IMR-90 (cell line): ENCODE measurements around the gene COL9A3. TPM values are rescaled to one million over a fixed set of nuclear protein-coding genes. Genes with fewer than 3 reads are reported as not detected.

ENCODE experiments used
- ATAC-seq: fragments of 200-7000 bp; cut with Tn5 transposase; 2 replicates; pipeline ENCODE4 v1.9.1; 2020; ENCODE audit warnings: low read depth, mild to moderate bottlenecking, moderate library complexity
- BruUV-seq: library from RNA; stranded (reverse); fragments of 400-500 nt; replicated peaks from 2 replicates; lab custom pipeline; 2021; lab: Mats Ljungman, UMichigan
- CTCF ChIA-PET: fragments of 300-600 bp; formaldehyde crosslinking; extraction: SDS; loops from one replicate; lab custom pipeline; 2021; ENCODE audit warnings: antibody characterized with exemption; lab: Yijun Ruan, JAX
- POLR2A ChIA-PET: fragments of 300-600 bp; sonication (Branson Sonifier 250); formaldehyde crosslinking; loops from one replicate; lab custom pipeline; 2022; ENCODE audit warnings: antibody characterized with exemption; ENCODE audit not compliant: unreplicated experiment; lab: Charles Lee
- DNase-seq: peaks from one replicate; pipeline ENCODE4 v3.0.0; 2013
- H2AFZ ChIP-seq: replicated peaks from 2 replicates; pipeline ENCODE3; 2013; ENCODE audit warnings: low read length, mild to moderate bottlenecking; ENCODE audit not compliant: poor library complexity
- H2AK5ac ChIP-seq: 2 replicates; pipeline ENCODE4 v1.6.1; 2013; ENCODE audit warnings: low read depth, low read length, inconsistent platforms
- H2AK9ac ChIP-seq: replicated peaks from 2 replicates; pipeline ENCODE3; 2013; ENCODE audit warnings: mild to moderate bottlenecking, low read depth, low read length, moderate library complexity; ENCODE audit not compliant: poor library complexity
- H2BK120ac ChIP-seq: 2 replicates; pipeline ENCODE4 v1.6.1; 2013; ENCODE audit warnings: low read depth, low read length, inconsistent platforms
- H2BK15ac ChIP-seq: 3 replicates; pipeline ENCODE4 v1.6.1; 2013; ENCODE audit warnings: low read depth, low read length, inconsistent platforms
- H2BK20ac ChIP-seq: 2 replicates; pipeline ENCODE4 v1.6.1; 2013; ENCODE audit warnings: low read depth, mild to moderate bottlenecking, inconsistent platforms, low read length, moderate library complexity
- H2BK5ac ChIP-seq: 2 replicates; pipeline ENCODE4 v1.6.1; 2013; ENCODE audit warnings: mild to moderate bottlenecking, low read depth, low read length, inconsistent platforms; ENCODE audit not compliant: poor library complexity, severe bottlenecking
- H3K14ac ChIP-seq: replicated peaks from 2 replicates; pipeline ENCODE4 v1.6.1; 2013; ENCODE audit warnings: low read depth, low read length, inconsistent platforms
- H3K18ac ChIP-seq: 2 replicates; pipeline ENCODE4 v1.6.1; 2013; ENCODE audit warnings: low read depth, low read length, control low read depth
- H3K23ac ChIP-seq: 2 replicates; pipeline ENCODE4 v1.6.1; 2013; ENCODE audit warnings: low read depth, low read length, inconsistent platforms
- H3K27ac ChIP-seq: 2 replicates; pipeline ENCODE4 v1.5.1; 2013; ENCODE audit warnings: mild to moderate bottlenecking, control low read depth, low read length; ENCODE audit not compliant: insufficient read depth
- H3K27me3 ChIP-seq: 2 replicates; pipeline ENCODE4 v1.6.1; 2013; ENCODE audit warnings: low read length; ENCODE audit not compliant: control insufficient read depth, insufficient read depth
- H3K36me3 ChIP-seq: 2 replicates; pipeline ENCODE4 v1.6.1; 2013; ENCODE audit warnings: low read length, mixed read lengths; ENCODE audit not compliant: control insufficient read depth, insufficient read depth
- H3K4ac ChIP-seq: 2 replicates; pipeline ENCODE4 v1.6.1; 2013; ENCODE audit warnings: low read depth, low read length, inconsistent platforms
- H3K4me1 ChIP-seq: 2 replicates; pipeline ENCODE4 v1.6.1; 2013; ENCODE audit warnings: low read length, mixed read lengths; ENCODE audit not compliant: control insufficient read depth, insufficient read depth
- H3K4me2 ChIP-seq: 2 replicates; pipeline ENCODE4 v1.6.1; 2013; ENCODE audit warnings: low read depth, mild to moderate bottlenecking, control low read depth, low read length, moderate library complexity
- H3K4me3 ChIP-seq: 2 replicates; pipeline ENCODE4 v1.5.1; 2013; ENCODE audit warnings: low read depth, mild to moderate bottlenecking, control low read depth, low read length, moderate library complexity; ENCODE audit not compliant: insufficient read depth
- H3K56ac ChIP-seq: 2 replicates; pipeline ENCODE4 v1.6.1; 2013; ENCODE audit warnings: low read length, inconsistent platforms; ENCODE audit not compliant: insufficient read depth; ENCODE audit errors: extremely low read depth
- H3K79me1 ChIP-seq, 2 experiments: 2 replicates each; pipeline ENCODE4 v1.6.1; 2013; ENCODE audit warnings: low read length in 2 of 2, inconsistent platforms in 1 of 2, low read depth in 1 of 2
- H3K9ac ChIP-seq: 2 replicates; pipeline ENCODE4 v1.6.1; 2013; ENCODE audit warnings: low read depth, low read length, control low read depth
- H3K9me1 ChIP-seq: 2 replicates; pipeline ENCODE4 v1.6.1; 2013; ENCODE audit warnings: low read length, inconsistent platforms; ENCODE audit not compliant: insufficient read depth
- H3K9me3 ChIP-seq: 2 replicates; pipeline ENCODE4 v1.6.1; 2013; ENCODE audit warnings: low read length; ENCODE audit not compliant: control insufficient read depth, insufficient read depth
- H4K20me1 ChIP-seq: 2 replicates; pipeline ENCODE4 v1.6.1; 2013; ENCODE audit warnings: low read length, inconsistent platforms; ENCODE audit not compliant: insufficient read depth
- H4K5ac ChIP-seq: 2 replicates; pipeline ENCODE4 v1.6.1; 2013; ENCODE audit warnings: mild to moderate bottlenecking, low read depth, low read length, control low read depth
- H4K8ac ChIP-seq, 2 experiments: 2 replicates each; pipeline ENCODE4 v1.6.1; 2013; ENCODE audit warnings: low read depth in 2 of 2, low read length in 2 of 2, control low read depth in 1 of 2, inconsistent platforms in 1 of 2
- H4K91ac ChIP-seq: 2 replicates; pipeline ENCODE4 v1.6.1; 2013; ENCODE audit warnings: low read depth, low read length, inconsistent platforms; ENCODE audit not compliant: insufficient read depth
- BHLHE40 ChIP-seq: fragments of 150-350 bp; IDR thresholded peaks from 2 replicates; pipeline ENCODE4 v1.6.1; 2016; ENCODE audit warnings: mild to moderate bottlenecking, low read depth, low read length
- CEBPB ChIP-seq: IDR thresholded peaks from 2 replicates; pipeline ENCODE4 v1.6.1; 2012; ENCODE audit warnings: low read depth, low read length, improper control_type of control experiment
- CHD1 ChIP-seq: IDR thresholded peaks from 2 replicates; pipeline ENCODE4 v1.6.1; 2012; ENCODE audit warnings: low read depth, low read length, improper control_type of control experiment
- FOS ChIP-seq: fragments of 150-350 bp; IDR thresholded peaks from 2 replicates; pipeline ENCODE4 v1.6.1; 2016; ENCODE audit warnings: low read depth, low read length
- NFE2L2 ChIP-seq: fragments of 150-350 bp; IDR thresholded peaks from 2 replicates; pipeline ENCODE4 v1.6.1; 2016; ENCODE audit warnings: low read depth, mild to moderate bottlenecking, low read length
- RFX5 ChIP-seq: IDR thresholded peaks from 2 replicates; pipeline ENCODE4 v1.8.0; 2012; ENCODE audit warnings: low read depth, mild to moderate bottlenecking, low read length, moderate library complexity
- WGBS, 2 experiments: methylation state at CpG; one replicate each; pipeline versions ENCODE4 v1.1.5 to v1.1.7; 2013; ENCODE audit warnings: missing lambda C conversion rate in 2 of 2; ENCODE audit not compliant: insufficient read length in 1 of 2; ENCODE audit errors: extremely low coverage in 2 of 2; 5-methylcytosine and 5-hydroxymethylcytosine counted together
- dilution Hi-C: fragments of 300-500 bp; cut with HindIII; formaldehyde crosslinking; loops from one replicate; pipeline ENCODE4 v1.14.3; 2018; ENCODE audit warnings: low sequenced_read_pairs; ENCODE audit not compliant: unreplicated experiment
- in situ Hi-C: fragments of 300-500 bp; cut with MboI; formaldehyde crosslinking; loops from 3 replicates; pipeline ENCODE4 v1.14.3; 2019; ENCODE audit warnings: low sequenced_read_pairs, inconsistent platforms, mixed read lengths
- intact Hi-C: fragments of 100-400 bp; cut with micrococcal nuclease; formaldehyde crosslinking; loops from 2 replicates; pipeline ENCODE4 v1.10.0; 2022
- polyA plus RNA-seq, 3 experiments: library from polyadenylated mRNA; depleted of rRNA; stranded (reverse); fragments of >200 nt; gene quantifications; 2 replicates each; pipeline ENCODE4 v1.2.3, GENCODE V29; 2012; ENCODE audit warnings: low replicate concordance in 1 of 3
- total RNA-seq: library from RNA; depleted of rRNA; stranded (reverse); fragments of >200 nt; gene quantifications from 2 replicates; pipeline ENCODE4 v1.2.3, GENCODE V29; 2012
- TF ChIP-seq, protein P1 (sequence below): fragments of 150-350 bp; IDR thresholded peaks from 2 replicates; pipeline ENCODE4 v1.6.1; 2016; ENCODE audit warnings: low read depth, mild to moderate bottlenecking, low read length, moderate library complexity, borderline replicate concordance

The COL9A3 gene
- total and polyA plus RNA-seq, 2 of the 4 experiments (the other 2 are of a cell fraction): 0.36 to 1.4 TPM

DNA sequence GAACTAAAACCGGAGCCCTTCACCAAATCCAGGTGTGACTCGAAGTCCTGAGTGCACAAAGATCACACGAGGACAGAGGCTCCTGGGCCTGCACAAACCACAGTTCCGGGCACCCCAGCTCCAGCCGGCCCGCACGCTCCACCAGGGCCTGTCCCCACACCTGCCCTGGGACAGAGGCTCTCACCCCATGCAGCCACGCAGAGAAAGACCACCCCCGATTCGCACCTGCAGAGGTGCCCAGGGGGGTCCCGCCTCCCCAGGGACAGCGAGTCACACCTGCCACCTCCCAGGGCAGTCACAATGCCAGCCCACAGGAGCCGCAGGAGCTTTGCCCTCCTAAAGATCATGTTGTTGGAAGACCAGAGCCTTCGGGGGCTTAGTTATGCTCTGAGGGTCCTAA, 45.9 kb upstream of the COL9A3 start:
- Histone ChIP-seq H2BK15ac (no peak overlapping the region), H3K36me3 (no peaks in the 10 kb centered on the region), H4K20me1 (no peaks in the 10 kb centered on the region), H3K27me3 (peaks cover 7% of the 10 kb centered on the region; the same call in 1 of the 2 replicates), H4K8ac (no peak overlapping the region), H2BK120ac (no peak overlapping the region), H3K9me1 (peaks cover 4% of the 10 kb centered on the region), H3K9me3 (no peaks in the 10 kb centered on the region), H3K4me3 (no peak overlapping the region), H3K27ac (no peak overlapping the region), H2AK9ac (peak overlapping the region; percentile 70), H3K4ac (no peak overlapping the region), H2BK20ac (no peak overlapping the region), H3K79me1 (no peaks in the 10 kb centered on the region), H2AFZ (no peak overlapping the region), H3K56ac (no peak overlapping the region), H3K14ac (no peak overlapping the region), H4K5ac (no peak overlapping the region), H3K4me1 (peaks cover 11% of the 10 kb centered on the region), H3K18ac (no peak overlapping the region), H4K91ac (no peak overlapping the region), H3K4me2 (no peak overlapping the region), H3K23ac (no peak overlapping the region), H3K9ac (no peak overlapping the region), H2AK5ac (no peak overlapping the region), H2BK5ac (no peak overlapping the region)
- CTCF ChIA-PET: no interaction called here
- intact Hi-C loops: no loop called here
- WGBS, 2 experiments: 84% methylated on average over 6 of the region's 14 CpGs; no CpG with 5 or more reads in 1 of the 2 experiments
- in situ Hi-C loops: no loop called here
- no peak for DNase-seq
- POLR2A ChIA-PET: no interaction called here
- dilution Hi-C loops: no loop called here
- TF ChIP-seq FOS (no peak), NFE2L2 (no peak), RFX5 (no peak), BHLHE40 (no peak), CEBPB (no peak), CHD1 (no peak)
- TF ChIP-seq, protein P1, sequence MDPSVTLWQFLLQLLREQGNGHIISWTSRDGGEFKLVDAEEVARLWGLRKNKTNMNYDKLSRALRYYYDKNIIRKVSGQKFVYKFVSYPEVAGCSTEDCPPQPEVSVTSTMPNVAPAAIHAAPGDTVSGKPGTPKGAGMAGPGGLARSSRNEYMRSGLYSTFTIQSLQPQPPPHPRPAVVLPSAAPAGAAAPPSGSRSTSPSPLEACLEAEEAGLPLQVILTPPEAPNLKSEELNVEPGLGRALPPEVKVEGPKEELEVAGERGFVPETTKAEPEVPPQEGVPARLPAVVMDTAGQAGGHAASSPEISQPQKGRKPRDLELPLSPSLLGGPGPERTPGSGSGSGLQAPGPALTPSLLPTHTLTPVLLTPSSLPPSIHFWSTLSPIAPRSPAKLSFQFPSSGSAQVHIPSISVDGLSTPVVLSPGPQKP: no peak
- BruUV-seq: no TSS peak
- no peak for ATAC-seq
